CD14-positive monocyte (primary cell): ENCODE data around the gene SYT2. TPM values are rescaled to one million over a fixed set of nuclear protein-coding genes. Genes with fewer than 3 reads are reported as not detected.

ENCODE experiments used
- DNase-seq, 3 donors: peaks; one replicate each; pipeline ENCODE4 v3.0.0-alpha.2; 2011 to 2022
- H2AFZ ChIP-seq: 2 replicates; pipeline ENCODE4 v1.6.0; 2012; ENCODE audit warnings: mild to moderate bottlenecking, low read depth, low read length, inconsistent platforms; ENCODE audit not compliant: insufficient read depth, poor library complexity, severe bottlenecking
- H3K27ac ChIP-seq, 2 donors: 1 replicate in 1 of 2; 2 replicates in 1 of 2; pipeline ENCODE4 v1.5.1; 2012 to 2013; ENCODE audit warnings: low read length in 2 of 2, control low read depth in 1 of 2, inconsistent platforms in 1 of 2, low read depth in 1 of 2, mild to moderate bottlenecking in 1 of 2
- H3K27me3 ChIP-seq, 2 donors: one replicate each; pipeline versions ENCODE4 v1.6.0 to v1.6.1; 2011 to 2013; ENCODE audit warnings: low read length in 2 of 2; ENCODE audit not compliant: control insufficient read depth in 2 of 2, insufficient read depth in 2 of 2
- H3K36me3 ChIP-seq, 2 donors: replicated peaks in 1 of 2; 1 replicate in 1 of 2; 2 replicates in 1 of 2; pipeline versions ENCODE4 v1.5.1 to v1.6.1; 2012 to 2013; ENCODE audit warnings: low read length in 2 of 2, control low read depth in 1 of 2, inconsistent platforms in 1 of 2, mild to moderate bottlenecking in 1 of 2; ENCODE audit not compliant: insufficient read depth in 2 of 2, control insufficient read depth in 1 of 2
- H3K4me1 ChIP-seq, 2 donors: 1 replicate in 1 of 2; 2 replicates in 1 of 2; pipeline versions ENCODE4 v1.5.1 to v1.6.1; 2012 to 2013; ENCODE audit warnings: low read length in 2 of 2, control low read depth in 1 of 2, inconsistent platforms in 1 of 2, mild to moderate bottlenecking in 1 of 2, moderate library complexity in 1 of 2; ENCODE audit not compliant: insufficient read depth in 2 of 2, control insufficient read depth in 1 of 2
- H3K4me2 ChIP-seq: replicated peaks from 2 replicates; pipeline ENCODE3; 2012; ENCODE audit warnings: low read length, moderate library complexity, mild to moderate bottlenecking; ENCODE audit not compliant: poor library complexity, severe bottlenecking; ENCODE audit errors: extremely low read depth
- H3K4me3 ChIP-seq, 3 experiments: fragments of 200-600 bp in 1 of 3; sonication (generic) in 1 of 3; replicated peaks in 1 of 3; 1 replicate in 2 of 3; 2 replicates in 1 of 3; pipeline ENCODE4 v1.5.1; 2011 to 2013; ENCODE audit warnings: low read length in 3 of 3, mild to moderate bottlenecking in 3 of 3, control low read depth in 2 of 3, low read depth in 2 of 3, inconsistent platforms in 1 of 3, moderate library complexity in 1 of 3
- H3K79me2 ChIP-seq: 2 replicates; pipeline ENCODE4 v1.6.0; 2012; ENCODE audit warnings: mild to moderate bottlenecking, control low read depth, inconsistent platforms, low read length, moderate library complexity; ENCODE audit not compliant: insufficient read depth
- H3K9ac ChIP-seq: 2 replicates; pipeline ENCODE4 v1.6.0; 2017; ENCODE audit warnings: low read length, mild to moderate bottlenecking; ENCODE audit not compliant: insufficient read depth, poor library complexity, severe bottlenecking
- H3K9me3 ChIP-seq, 2 donors: replicated peaks in 1 of 2; 1 replicate in 1 of 2; 2 replicates in 1 of 2; pipeline versions ENCODE4 v1.5.1 to v1.6.1; 2012 to 2013; ENCODE audit warnings: low read length in 2 of 2, control low read depth in 1 of 2; ENCODE audit not compliant: control insufficient read depth in 1 of 2, insufficient read depth in 1 of 2
- H4K20me1 ChIP-seq: 2 replicates; pipeline ENCODE4 v1.6.0; 2012; ENCODE audit warnings: mild to moderate bottlenecking, low read length, control low read depth, moderate library complexity; ENCODE audit not compliant: insufficient read depth
- H3K27ac Mint-ChIP-seq, 7 donors: one replicate each; pipeline ENCODE4 v1.8.0; 2020; ENCODE audit warnings: mild to moderate bottlenecking in 7 of 7, mixed read lengths in 7 of 7, moderate library complexity in 6 of 7, inconsistent platforms in 2 of 7
- H3K27me3 Mint-ChIP-seq, 3 donors: one replicate each; pipeline ENCODE4 v1.8.0; 2021 to 2022; ENCODE audit warnings: low read depth in 3 of 3, mild to moderate bottlenecking in 3 of 3, mixed read lengths in 3 of 3, moderate library complexity in 3 of 3, inconsistent platforms in 1 of 3
- H3K36me3 Mint-ChIP-seq, 2 donors: one replicate each; pipeline ENCODE4 v1.8.0; 2020; ENCODE audit warnings: mixed read lengths in 2 of 2, inconsistent platforms in 1 of 2, mild to moderate bottlenecking in 1 of 2
- H3K4me1 Mint-ChIP-seq: one replicate; pipeline ENCODE4 v1.8.0; 2020; ENCODE audit warnings: mild to moderate bottlenecking, mixed read lengths
- H3K4me3 Mint-ChIP-seq, 2 donors: one replicate each; pipeline ENCODE4 v1.8.0; 2020; ENCODE audit warnings: mild to moderate bottlenecking in 2 of 2, mixed read lengths in 2 of 2, moderate library complexity in 1 of 2
- H3K9me3 Mint-ChIP-seq, 7 donors: one replicate each; pipeline ENCODE4 v1.8.0; 2020 to 2022; ENCODE audit warnings: mixed read lengths in 7 of 7, mild to moderate bottlenecking in 6 of 7, moderate library complexity in 6 of 7, inconsistent platforms in 2 of 7
- CTCF ChIP-seq: fragments of 200-600 bp; IDR thresholded peaks from one replicate; pipeline ENCODE4 v1.8.0; 2022; ENCODE audit warnings: antibody characterized with exemption, mild to moderate bottlenecking
- WGBS: methylation state at CpG from one replicate; pipeline ENCODE4 v1.1.5; 2013; ENCODE audit warnings: missing lambda C conversion rate; ENCODE audit not compliant: insufficient coverage; 5-methylcytosine and 5-hydroxymethylcytosine counted together
- intact Hi-C, 2 donors: fragments of 100-400 bp; cut with micrococcal nuclease; formaldehyde crosslinking; loops; one replicate each; pipeline versions ENCODE4 v1.15.0 to v1.15.1; 2023
- polyA plus RNA-seq, 3 donors: library from polyadenylated mRNA; depleted of rRNA in 1 of 3; unstranded in 2 of 3; stranded (reverse) in 1 of 3; fragments of 300-500 nt in 2 of 3; fragments of >200 nt in 1 of 3; fragmentation: Illumina TruSeq in 2 of 3; gene quantifications; 1 replicate in 2 of 3; 2 replicates in 1 of 3; pipeline ENCODE4 v1.2.3, GENCODE V29; 2012 to 2021

SYT2 gene
- polyA plus RNA-seq, 3 donors: not detected

DNA sequence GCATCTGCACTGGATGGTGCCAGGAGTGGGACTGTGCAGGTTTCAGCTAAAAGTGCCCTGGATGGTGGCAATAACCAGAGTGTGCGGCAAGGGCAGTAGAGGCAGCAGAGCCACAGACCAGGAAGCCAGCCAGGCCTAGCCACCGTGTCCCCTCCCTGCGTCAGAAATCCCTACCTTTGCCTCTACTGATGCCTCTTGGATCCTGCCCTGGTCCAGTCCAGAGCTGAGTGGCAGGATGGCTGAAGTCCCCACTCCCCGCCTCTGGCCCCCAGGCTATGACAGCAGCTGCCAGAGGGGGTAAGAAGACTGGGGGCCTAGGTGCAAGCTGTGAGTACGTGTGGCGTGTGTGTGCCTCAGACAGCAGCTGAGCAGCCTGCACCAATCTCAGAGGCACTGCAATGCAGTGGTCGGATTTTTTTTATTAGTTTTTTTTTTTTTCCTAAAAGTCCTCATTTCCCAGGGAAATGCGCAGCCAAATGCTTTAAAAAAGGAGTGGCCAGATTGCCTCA is 51.9 kb downstream of the SYT2 start:
- Mint-ChIP-seq H3K4me3 (peak overlapping the region in 1 of 2 donors; percentile 64), H3K9me3 (peaks cover 0 to 7% (median 0%) of the 10 kb centered on the region in 7 donors), H3K36me3 (no peaks in the 10 kb centered on the region), H3K4me1 (no peaks in the 10 kb centered on the region), H3K27me3 (peaks cover 90 to 99% (median 95%) of the 10 kb centered on the region in 3 donors), H3K27ac (no peak overlapping the region)
- DNase-seq: no peak
- no peak for TF ChIP-seq CTCF
- no peak overlapping the region for H3K4me2 ChIP-seq
- H3K9ac ChIP-seq: no peak overlapping the region
- H3K4me1 ChIP-seq: no peaks in the 10 kb centered on the region
- H3K9me3 ChIP-seq: peaks cover 0 to 10% of the 10 kb centered on the region in 2 donors
- no peaks in the 10 kb centered on the region for H3K36me3 ChIP-seq
- no peak overlapping the region for H3K4me3 ChIP-seq
- peaks cover 85 to 100% of the 10 kb centered on the region in 2 donors for H3K27me3 ChIP-seq
- WGBS: 70% methylated on average over 2 of the region's 8 CpGs
- H4K20me1 ChIP-seq: peaks cover 24% of the 10 kb centered on the region
- intact Hi-C loops: no loop called here
- H3K27ac ChIP-seq: no peak overlapping the region
- H2AFZ ChIP-seq: no peak overlapping the region
- H3K79me2 ChIP-seq: no peaks in the 10 kb centered on the region

GRCh38 chr1:202656951-202657646 is 53.2 kb downstream of the SYT2 start:
- no peaks in the 10 kb centered on the region for H3K36me3 Mint-ChIP-seq
- Histone ChIP-seq H3K4me3 (no peak overlapping the region), H2AFZ (no peak overlapping the region), H3K27me3 (peaks cover 84 to 100% of the 10 kb centered on the region in 2 donors), H3K9me3 (peaks cover 0 to 10% of the 10 kb centered on the region in 2 donors), H3K4me2 (no peak overlapping the region), H3K27ac (no peak overlapping the region), H3K79me2 (no peaks in the 10 kb centered on the region), H3K4me1 (no peaks in the 10 kb centered on the region), H3K36me3 (no peaks in the 10 kb centered on the region), H4K20me1 (peaks cover 35% of the 10 kb centered on the region), H3K9ac (no peak overlapping the region)
- no peak for TF ChIP-seq CTCF
- 67% methylated on average over 3 of the region's 7 CpGs for WGBS
- no peaks in the 10 kb centered on the region for H3K4me1 Mint-ChIP-seq
- intact Hi-C loops: no loop called here
- DNase-seq: no peak
- H3K27ac Mint-ChIP-seq: no peak overlapping the region
- peaks cover 0 to 5% (median 0%) of the 10 kb centered on the region in 7 donors for H3K9me3 Mint-ChIP-seq
- peak overlapping the region in 1 of 2 donors; percentile 77 for H3K4me3 Mint-ChIP-seq
- H3K27me3 Mint-ChIP-seq: peaks cover 91 to 99% (median 94%) of the 10 kb centered on the region in 3 donors
